ENCODE results near the gene KCTD17.

GRCh38 chr22:37021710-37022482 is 29.6 kb upstream of the KCTD17 start:
- TF ChIP-seq EZH2 (IDR thresholded peaks at IDR 0.05; ENCODE audit: borderline replicate concordance, low read depth, low read length, severe bottlenecking) (no peak), CTCF (IDR thresholded peaks at IDR 0.05; ENCODE audit: borderline replicate concordance, extremely low read depth, low read length, poor library complexity, severe bottlenecking) (peak; percentile 77)
